GM12875 (cell line): ENCODE measurements around the gene LRRC55.

Experiments
- H3K4me3 ChIP-seq: one replicate; pipeline ENCODE4 v1.5.1; 2011; ENCODE audit warnings: low read depth, low read length, control low read depth
- TF ChIP-seq, protein P1 (sequence below): IDR thresholded peaks from 2 replicates; pipeline ENCODE4 v1.5.1; 2011; ENCODE audit warnings: low read depth, mild to moderate bottlenecking, control low read depth, inconsistent platforms, low read length, moderate library complexity, borderline replicate concordance; ENCODE audit not compliant: insufficient read depth

The LRRC55 gene

GRCh38 chr11:57154739-57155138 lies 27.0 kb upstream of the LRRC55 start:
- TF ChIP-seq, protein P1, sequence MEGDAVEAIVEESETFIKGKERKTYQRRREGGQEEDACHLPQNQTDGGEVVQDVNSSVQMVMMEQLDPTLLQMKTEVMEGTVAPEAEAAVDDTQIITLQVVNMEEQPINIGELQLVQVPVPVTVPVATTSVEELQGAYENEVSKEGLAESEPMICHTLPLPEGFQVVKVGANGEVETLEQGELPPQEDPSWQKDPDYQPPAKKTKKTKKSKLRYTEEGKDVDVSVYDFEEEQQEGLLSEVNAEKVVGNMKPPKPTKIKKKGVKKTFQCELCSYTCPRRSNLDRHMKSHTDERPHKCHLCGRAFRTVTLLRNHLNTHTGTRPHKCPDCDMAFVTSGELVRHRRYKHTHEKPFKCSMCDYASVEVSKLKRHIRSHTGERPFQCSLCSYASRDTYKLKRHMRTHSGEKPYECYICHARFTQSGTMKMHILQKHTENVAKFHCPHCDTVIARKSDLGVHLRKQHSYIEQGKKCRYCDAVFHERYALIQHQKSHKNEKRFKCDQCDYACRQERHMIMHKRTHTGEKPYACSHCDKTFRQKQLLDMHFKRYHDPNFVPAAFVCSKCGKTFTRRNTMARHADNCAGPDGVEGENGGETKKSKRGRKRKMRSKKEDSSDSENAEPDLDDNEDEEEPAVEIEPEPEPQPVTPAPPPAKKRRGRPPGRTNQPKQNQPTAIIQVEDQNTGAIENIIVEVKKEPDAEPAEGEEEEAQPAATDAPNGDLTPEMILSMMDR = no peak
- no peak overlapping the region for H3K4me3 ChIP-seq

GRCh38 chr11:57155400-57155799 lies 26.4 kb upstream of the LRRC55 start:
- TF ChIP-seq, protein P1 = no peak
- H3K4me3 ChIP-seq = no peak overlapping the region

- no peak overlapping the region for H3K4me3 ChIP-seq
- TF ChIP-seq, protein P1 = no peak
These were observed 25.7 kb upstream of the LRRC55 start for GRCh38 chr11:57155838-57156607.

DNA sequence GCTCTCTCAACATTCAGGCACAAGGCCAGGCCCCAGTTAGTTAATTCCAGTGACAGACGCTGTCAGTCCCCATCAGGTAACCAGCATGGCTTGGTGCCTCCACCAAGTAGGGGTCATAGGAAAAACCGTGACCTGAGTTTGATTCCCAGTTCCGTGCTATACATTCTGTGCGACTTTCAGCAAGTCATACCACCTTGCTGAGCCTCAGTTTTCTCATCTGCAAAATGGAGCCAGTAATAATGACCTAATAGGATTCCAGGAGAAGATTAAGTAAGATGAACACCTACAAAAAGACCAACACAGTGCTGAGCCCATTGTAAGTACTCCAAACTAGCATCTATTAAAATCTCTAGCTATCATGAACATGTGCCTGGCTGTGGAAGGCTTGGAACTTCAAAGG lies 24.8 kb upstream of the LRRC55 start:
- TF ChIP-seq, protein P1 = no peak
- H3K4me3 ChIP-seq = no peak overlapping the region

DNA sequence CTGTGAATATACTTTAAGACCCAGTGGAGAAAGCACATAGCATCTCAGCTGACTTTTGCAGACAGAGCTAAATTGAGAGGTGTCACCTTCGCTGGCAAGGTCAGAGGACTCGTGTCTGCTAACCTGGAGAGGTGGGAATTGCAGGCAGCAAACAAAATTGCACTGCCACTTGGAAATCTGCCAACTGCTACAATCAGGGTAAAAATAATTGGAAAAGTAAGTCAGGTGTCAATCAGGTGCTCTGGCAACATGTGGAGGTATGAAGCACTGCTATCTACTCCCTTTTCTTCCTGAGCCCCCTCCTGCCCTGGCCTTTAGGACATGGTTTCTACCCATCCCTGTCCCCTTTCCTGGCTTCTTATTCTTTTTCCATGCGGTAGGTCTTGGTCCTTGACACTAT lies 24.1 kb upstream of the LRRC55 start:
- no peak overlapping the region for H3K4me3 ChIP-seq
- TF ChIP-seq, protein P1 = no peak

- H3K4me3 ChIP-seq = no peak overlapping the region
- TF ChIP-seq, protein P1 = no peak
These were observed 23.6 kb upstream of the LRRC55 start for GRCh38 chr11:57158180-57158579.

- H3K4me3 ChIP-seq = no peak overlapping the region
- TF ChIP-seq, protein P1 = no peak
These were observed 23.2 kb upstream of the LRRC55 start for GRCh38 chr11:57158599-57158998.
